Inflammatory macrophage treated with lipopolysaccharide for 1 hour (primary cell): ENCODE measurements around the gene NANOS1.
A peak's percentile ranks its signal among the peaks of the same experiment; 100 is the strongest.

Experiments
- DNase-seq, 2 donors: peaks; one replicate each; pipeline ENCODE4 v3.0.0-alpha.2; 2020 to 2022

The NANOS1 gene

DNA sequence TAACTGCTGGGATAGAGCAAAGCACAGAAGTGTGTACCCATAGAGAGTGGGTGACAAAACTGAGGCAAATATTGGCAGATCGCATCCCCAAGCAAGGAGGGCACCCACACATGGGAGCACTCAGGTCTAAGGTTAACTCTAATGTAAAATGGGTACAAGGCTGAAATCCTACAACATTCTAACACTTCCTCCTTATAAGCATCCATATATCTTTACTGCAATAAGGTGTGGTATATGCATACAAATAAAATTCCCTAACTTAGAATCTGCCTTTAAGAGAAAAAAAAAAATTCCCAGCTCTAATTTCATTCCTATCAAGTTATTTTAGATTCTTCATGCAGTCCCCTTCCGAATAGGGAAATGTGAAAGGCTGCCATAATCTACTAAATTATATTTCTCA, 32.4 kb downstream of the NANOS1 start:
- no peak for DNase-seq

DNA sequence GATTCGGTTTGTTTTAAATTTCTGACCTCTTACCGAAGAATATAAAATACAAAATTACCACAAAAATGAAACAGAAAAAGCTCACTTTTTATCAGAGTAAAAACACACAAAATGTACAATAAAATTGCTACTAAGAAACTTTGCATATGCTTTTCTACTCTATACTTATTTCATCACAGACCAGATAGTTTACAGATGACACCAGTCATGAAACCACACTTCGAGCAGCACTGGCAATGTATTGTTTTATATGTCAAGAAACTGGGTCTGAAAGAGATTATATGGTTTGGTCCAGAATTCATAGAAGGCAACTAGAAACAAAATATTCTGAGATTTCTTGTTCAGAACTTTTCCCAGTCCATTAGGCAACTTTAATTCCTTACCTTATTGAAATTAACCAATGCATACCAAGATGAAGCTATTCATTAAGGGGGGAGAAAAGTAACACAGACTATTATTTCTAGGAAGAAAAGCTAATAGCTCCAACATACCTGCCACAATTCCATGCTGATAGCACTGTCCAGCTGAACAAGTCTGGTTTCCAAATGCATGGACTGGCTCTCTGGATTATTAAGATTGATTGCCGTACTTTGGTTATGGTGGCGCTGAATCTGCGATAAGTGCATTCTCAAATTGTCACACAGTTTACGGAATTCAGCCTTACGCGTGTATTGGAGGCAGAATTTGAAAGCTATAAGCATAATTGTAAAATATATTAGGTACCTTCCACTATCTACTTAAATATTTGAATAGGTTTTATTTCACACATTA, 41.1 kb downstream of the NANOS1 start:
- DNase-seq, result no peak

DNA sequence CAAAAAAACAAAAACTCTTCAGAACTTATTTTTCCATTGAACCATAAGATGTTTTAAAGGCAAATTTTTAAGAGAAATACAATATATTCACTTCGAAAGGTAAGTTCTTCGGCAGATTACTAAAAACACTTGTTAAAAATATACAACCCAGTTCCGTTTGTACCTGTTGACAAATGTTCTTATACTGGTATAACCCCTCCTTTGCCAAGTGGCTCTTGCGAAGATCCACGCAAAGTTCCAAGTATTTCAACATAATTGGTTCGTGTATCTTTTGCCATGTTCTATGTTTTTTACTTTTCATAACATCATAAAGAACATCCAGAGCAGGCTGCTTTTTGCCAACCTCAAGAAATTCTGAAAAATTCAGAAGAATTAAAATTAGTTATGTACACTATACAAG, 44.1 kb downstream of the NANOS1 start:
- no peak for DNase-seq

DNA sequence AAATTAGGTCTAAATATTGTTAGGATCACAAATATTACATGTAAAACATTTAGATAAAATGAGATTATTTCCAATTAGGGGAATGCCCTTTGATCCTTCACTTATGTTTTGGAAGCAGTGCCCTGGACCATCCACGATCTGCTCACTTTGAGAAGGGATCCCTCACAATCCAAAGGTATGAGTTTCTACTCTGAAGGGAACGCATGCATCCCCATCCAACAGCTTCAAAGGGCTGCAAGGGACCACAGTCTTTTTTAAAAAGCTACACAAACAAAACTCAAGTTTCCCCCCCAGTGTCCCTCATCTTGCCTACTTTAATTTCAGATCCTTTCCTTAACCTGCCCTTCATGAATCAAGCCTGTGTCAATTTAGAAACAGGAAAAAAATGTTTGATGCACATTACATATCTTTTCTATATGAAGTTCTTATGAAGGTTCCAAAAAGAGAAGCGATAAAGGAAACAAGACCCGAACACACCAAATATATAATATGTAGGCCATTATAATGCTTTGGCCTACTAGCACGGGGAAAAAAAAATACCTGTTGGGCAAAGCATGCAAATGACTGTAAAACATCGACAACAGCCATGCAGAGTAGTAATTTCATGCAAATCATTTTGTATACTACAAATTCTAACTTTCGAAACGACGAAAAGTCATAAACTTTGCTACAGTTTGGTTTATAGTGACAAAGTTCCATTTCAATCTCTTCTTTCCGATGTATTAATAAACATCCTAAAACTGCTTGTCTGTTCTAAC, 49.1 kb downstream of the NANOS1 start:
- DNase-seq, result no peak

DNA sequence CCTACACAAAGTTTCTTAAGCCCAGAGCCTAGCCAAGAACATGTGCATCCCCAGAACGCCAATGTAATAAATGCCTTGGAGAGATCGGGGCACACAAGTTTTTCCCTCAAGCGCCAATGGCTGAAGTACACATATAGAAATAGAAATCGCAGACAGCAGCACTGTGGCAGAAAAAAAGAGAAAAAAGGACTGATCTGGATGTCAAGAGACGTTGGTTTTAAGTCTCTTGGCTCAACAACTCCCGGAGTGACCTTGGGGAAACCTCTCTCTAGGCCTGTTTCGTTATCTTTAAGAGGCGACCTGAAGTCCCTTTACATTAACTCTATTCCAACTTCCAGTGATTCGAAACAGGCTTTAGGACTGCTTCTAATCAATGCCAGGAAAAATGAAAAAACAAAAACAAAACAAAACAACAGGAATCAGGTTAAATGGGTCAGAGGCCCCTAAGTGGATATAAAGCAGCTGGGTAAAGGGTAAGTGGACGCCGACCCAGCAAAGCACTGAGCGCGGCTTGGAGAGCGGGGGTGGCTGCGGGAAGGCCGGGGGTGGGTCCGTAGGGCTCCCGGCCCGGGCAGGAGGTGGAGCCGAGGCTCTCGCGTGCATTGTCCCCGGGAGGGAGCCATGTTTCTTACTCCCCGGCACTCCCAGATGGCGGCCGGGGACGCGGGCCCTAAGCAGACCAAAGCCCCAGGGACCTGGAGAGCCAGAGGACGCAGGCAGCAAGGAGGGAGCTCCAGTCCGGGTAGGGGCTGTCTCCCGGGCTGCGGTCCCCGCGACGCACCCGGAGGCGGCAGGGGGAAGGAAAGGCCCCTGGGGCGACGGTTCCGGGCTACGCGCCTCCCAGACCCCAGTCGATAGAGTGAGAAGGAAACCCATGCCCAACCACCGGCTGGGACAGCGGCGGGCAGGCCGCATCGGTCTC, 50.3 kb downstream of the NANOS1 start:
- peak; percentile 79 to 84 for DNase-seq

DNA sequence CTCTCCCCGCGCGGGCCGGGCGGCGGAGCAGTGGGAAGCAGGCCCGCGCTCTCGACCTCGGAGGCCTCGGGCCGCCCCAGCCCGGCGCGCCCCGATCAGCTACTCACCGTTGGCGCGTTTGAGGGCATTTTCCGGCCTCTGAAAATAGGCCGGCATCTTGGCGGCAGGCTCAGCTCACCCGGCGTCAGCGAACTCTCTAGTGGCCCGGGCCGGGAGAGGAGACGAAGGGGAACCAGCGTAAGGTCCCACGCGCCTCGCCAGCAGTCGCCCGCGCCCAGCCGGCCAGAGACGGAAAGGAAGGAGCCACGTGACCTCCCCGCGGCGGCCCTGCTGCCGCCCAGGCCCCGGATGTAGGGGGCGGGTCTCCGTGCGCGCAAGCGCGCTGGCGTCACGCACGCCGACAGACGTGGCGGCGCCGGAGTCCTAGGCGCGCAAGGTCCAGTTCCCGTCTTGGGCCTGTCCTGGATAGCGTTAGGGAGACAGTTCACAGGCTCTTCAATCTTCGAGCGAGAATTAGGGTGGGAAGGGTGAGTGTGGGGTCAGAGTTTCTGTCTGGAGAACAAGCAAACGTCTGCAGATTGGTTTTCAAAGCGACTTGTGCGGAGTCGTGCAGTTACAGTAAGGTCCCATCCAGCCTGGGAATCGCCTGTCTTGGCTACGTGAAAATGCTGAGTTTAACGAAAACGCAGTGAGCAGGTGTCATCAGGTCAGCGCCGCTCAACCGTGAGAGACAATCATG, 51.2 kb downstream of the NANOS1 start, which contains the start of gene EIF3A:
TSS of gene EIF3A (minus strand) at position 297 of the 739 bp plus-strand sequence. CDS start at position 156, 141 bp downstream.
- DNase-seq, result peak; percentile 90 to 95
